ENCODE results near the gene PLEKHG4B.

The PLEKHG4B gene

GRCh38 chr5:76358-77169 is 15.4 kb upstream of the PLEKHG4B start:
- no peak for DNase-seq (ENCODE audit: low spot score)

GRCh38 chr5:77170-77501 is 14.8 kb upstream of the PLEKHG4B start:
- DNase-seq (ENCODE audit: low spot score): no peak

GRCh38 chr5:77546-77945 is 14.4 kb upstream of the PLEKHG4B start:
- no peak for DNase-seq (ENCODE audit: low spot score)

- DNase-seq (ENCODE audit: low spot score): peak; percentile 20
Measured at GRCh38 chr5:77957-78804, 13.8 kb upstream of the PLEKHG4B start.

GRCh38 chr5:78805-79149 is 13.2 kb upstream of the PLEKHG4B start:
- no peak for DNase-seq (ENCODE audit: low spot score)

GRCh38 chr5:79263-79662 is 12.7 kb upstream of the PLEKHG4B start:
- no peak for DNase-seq (ENCODE audit: low spot score)

- no peak for DNase-seq (ENCODE audit: low spot score)
Measured at GRCh38 chr5:79821-80220, 12.1 kb upstream of the PLEKHG4B start.

- no peak for DNase-seq (ENCODE audit: low spot score)
Measured at GRCh38 chr5:81391-82021, 10.5 kb upstream of the PLEKHG4B start.

- no peak for DNase-seq (ENCODE audit: low spot score)
Measured at GRCh38 chr5:82097-82496, 9.9 kb upstream of the PLEKHG4B start.

GRCh38 chr5:82570-82969 is 9.4 kb upstream of the PLEKHG4B start:
- no peak for DNase-seq (ENCODE audit: low spot score)

- DNase-seq (ENCODE audit: low spot score): no peak
Measured at GRCh38 chr5:83029-83428, 8.9 kb upstream of the PLEKHG4B start.

- DNase-seq (ENCODE audit: low spot score): no peak
Measured at GRCh38 chr5:85334-85995, 6.5 kb upstream of the PLEKHG4B start.

GRCh38 chr5:89337-90286 is 2.4 kb upstream of the PLEKHG4B start:
- DNase-seq (ENCODE audit: low spot score): no peak

GRCh38 chr5:90590-91547 is 1.1 kb upstream of the PLEKHG4B start:
- no peak for DNase-seq (ENCODE audit: low spot score)

GRCh38 chr5:92401-93220 is 643 bp downstream of the PLEKHG4B start:
- no peak for DNase-seq (ENCODE audit: low spot score)

GRCh38 chr5:93221-93980 is 1.4 kb downstream of the PLEKHG4B start:
- no peak for DNase-seq (ENCODE audit: low spot score)

- no peak for DNase-seq (ENCODE audit: low spot score)
Measured at GRCh38 chr5:94113-94892, 2.3 kb downstream of the PLEKHG4B start.

Data from COLO829 (cell line).